CD4-positive, CD25-positive, alpha-beta regulatory T cell (primary cell): ENCODE results near the gene TAAR9. TPM values are rescaled to one million over a fixed set of nuclear protein-coding genes. Genes with fewer than 3 reads are reported as not detected.
A peak's percentile ranks its signal among the peaks of the same experiment; 100 is the strongest.

Experiments used
- ATAC-seq, 2 donors: fragments of 150-1000 bp; cut with Tn5 transposase; one replicate each; pipeline ENCODE4 v1.10.0; 2021; ENCODE audit warnings: low read depth in 2 of 2, moderate number of reproducible peaks in 2 of 2, moderate library complexity in 1 of 2
- DNase-seq, 3 donors: peaks; one replicate each; pipeline versions ENCODE4 v3.0.0 to v3.0.0-alpha.2; 2012 to 2022; ENCODE audit warnings: mixed read lengths in 1 of 3
- H3K27ac ChIP-seq: one replicate; pipeline ENCODE4 v1.7.0; 2013; ENCODE audit warnings: mild to moderate bottlenecking, low read length; ENCODE audit not compliant: insufficient read depth, poor library complexity, severe bottlenecking
- H3K27me3 ChIP-seq: one replicate; pipeline ENCODE4 v1.7.0; 2013; ENCODE audit warnings: low read length; ENCODE audit not compliant: control insufficient read depth, insufficient read depth
- H3K36me3 ChIP-seq: one replicate; pipeline ENCODE4 v1.7.0; 2013; ENCODE audit warnings: mild to moderate bottlenecking, low read length, moderate library complexity; ENCODE audit not compliant: control insufficient read depth, insufficient read depth
- H3K4me1 ChIP-seq: 2 replicates; pipeline ENCODE4 v1.7.0; 2013; ENCODE audit warnings: mild to moderate bottlenecking, low read length; ENCODE audit not compliant: insufficient read depth, control insufficient read depth, poor library complexity, severe bottlenecking
- H3K4me3 ChIP-seq: one replicate; pipeline ENCODE4 v1.7.0; 2013; ENCODE audit warnings: low read depth, mild to moderate bottlenecking, low read length, moderate library complexity
- H3K9me3 ChIP-seq, 2 experiments: 1 replicate in 1 of 2; 2 replicates in 1 of 2; pipeline ENCODE4 v1.7.0; 2013; ENCODE audit warnings: low read length in 2 of 2, mild to moderate bottlenecking in 1 of 2, moderate library complexity in 1 of 2; ENCODE audit not compliant: control insufficient read depth in 2 of 2
- H3K27ac Mint-ChIP-seq, 3 donors: one replicate each; pipeline ENCODE4 v1.8.0; 2020 to 2022; ENCODE audit warnings: mild to moderate bottlenecking in 3 of 3, mixed read lengths in 3 of 3, moderate library complexity in 2 of 3
- H3K27me3 Mint-ChIP-seq: one replicate; pipeline ENCODE4 v1.8.0; 2022; ENCODE audit warnings: mild to moderate bottlenecking, mixed read lengths
- H3K36me3 Mint-ChIP-seq: one replicate; pipeline ENCODE4 v1.8.0; 2020; ENCODE audit warnings: mixed read lengths
- H3K4me1 Mint-ChIP-seq, 4 donors: one replicate each; pipeline ENCODE4 v1.8.0; 2020 to 2022; ENCODE audit warnings: mixed read lengths in 4 of 4, mild to moderate bottlenecking in 1 of 4
- H3K4me3 Mint-ChIP-seq, 4 donors: one replicate each; pipeline ENCODE4 v1.8.0; 2020 to 2022; ENCODE audit warnings: mild to moderate bottlenecking in 4 of 4, mixed read lengths in 4 of 4, moderate library complexity in 3 of 4
- H3K9me3 Mint-ChIP-seq, 7 donors: one replicate each; pipeline ENCODE4 v1.8.0; 2020 to 2022; ENCODE audit warnings: mixed read lengths in 7 of 7, mild to moderate bottlenecking in 3 of 7, moderate library complexity in 2 of 7
- polyA plus RNA-seq, 4 donors: library from polyadenylated mRNA; unstranded; fragments of 300-500 nt; fragmentation: Illumina TruSeq; gene quantifications; one replicate each; pipeline ENCODE4 v1.2.3, GENCODE V29; 2021
- total RNA-seq: library from RNA; stranded (reverse); gene quantifications from one replicate; pipeline ENCODE4 v1.2.3, GENCODE V29; 2022

The TAAR9 gene
- total and polyA plus RNA-seq, 5 donors from 2014 or later = not detected

- peak overlapping the region; percentile 17 to 68 (median 44) for H3K4me3 Mint-ChIP-seq
- no peak for ATAC-seq
- Histone ChIP-seq H3K4me3 (peak overlapping the region; percentile 45), H3K4me1 (peaks cover 35% of the 10 kb centered on the region), H3K27ac (peak overlapping the region; percentile 48), H3K36me3 (peaks cover 32% of the 10 kb centered on the region), H3K27me3 (no peaks in the 10 kb centered on the region), H3K9me3 (no peaks in the 10 kb centered on the region)
- peaks cover 45% of the 10 kb centered on the region for H3K36me3 Mint-ChIP-seq
- H3K27ac Mint-ChIP-seq = peak overlapping the region in 2 of 3 donors; percentile 2 to 34
- H3K9me3 Mint-ChIP-seq = peaks cover 0 to 4% (median 2%) of the 10 kb centered on the region in 7 donors
- DNase-seq = peak in 1 of 3 donors; percentile 54
- H3K4me1 Mint-ChIP-seq = peaks cover 22 to 59% (median 45%) of the 10 kb centered on the region in 4 donors
- H3K27me3 Mint-ChIP-seq = no peaks in the 10 kb centered on the region
These were observed 42.4 kb upstream of the TAAR9 start for GRCh38 chr6:132495604-132496079.

DNA sequence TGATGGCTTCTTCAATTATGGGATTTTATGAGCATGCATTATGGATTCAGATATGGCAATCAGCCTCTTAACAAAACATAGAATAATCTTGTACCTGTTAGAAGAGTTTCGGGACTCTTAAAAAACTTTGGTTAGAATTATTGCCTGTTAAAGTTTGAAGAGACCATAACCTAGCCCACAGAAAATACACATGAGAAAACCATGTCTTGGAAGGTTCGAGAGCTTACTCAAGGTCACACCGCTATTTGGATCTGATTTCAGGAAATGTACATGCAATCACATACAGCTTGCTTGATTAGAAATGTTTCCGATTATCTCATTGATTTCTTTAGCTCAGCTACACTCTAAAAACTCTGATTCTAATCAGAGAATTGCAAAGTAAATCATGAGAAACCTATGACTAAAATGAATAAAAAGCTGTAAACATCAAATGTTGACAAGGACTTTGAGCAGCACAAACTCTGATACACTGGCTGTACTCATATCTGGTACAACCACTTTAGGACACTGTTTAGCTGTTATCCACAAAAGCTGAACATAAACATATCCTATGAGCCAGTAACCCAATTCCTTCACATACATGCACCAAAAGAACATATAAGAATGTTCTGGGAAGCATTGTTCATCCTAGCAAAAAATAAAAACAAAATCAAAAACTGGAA is 41.4 kb upstream of the TAAR9 start:
- Mint-ChIP-seq H3K27ac (peak overlapping the region in 2 of 3 donors; percentile 34 to 61), H3K4me3 (peak overlapping the region in 2 of 4 donors; percentile 12 to 55), H3K9me3 (peaks cover 0 to 4% (median 2%) of the 10 kb centered on the region in 7 donors), H3K27me3 (no peaks in the 10 kb centered on the region), H3K36me3 (peaks cover 50% of the 10 kb centered on the region), H3K4me1 (peaks cover 22 to 64% (median 47%) of the 10 kb centered on the region in 4 donors)
- Histone ChIP-seq H3K27ac (peak overlapping the region; percentile 48), H3K27me3 (no peaks in the 10 kb centered on the region), H3K4me1 (peaks cover 26% of the 10 kb centered on the region), H3K36me3 (peaks cover 39% of the 10 kb centered on the region), H3K4me3 (peak overlapping the region; percentile 1), H3K9me3 (no peaks in the 10 kb centered on the region)
- no peak for ATAC-seq
- DNase-seq = no peak

GRCh38 chr6:132498638-132499037 is 39.4 kb upstream of the TAAR9 start:
- Mint-ChIP-seq H3K4me3 (peak overlapping the region in 1 of 4 donors; percentile 23), H3K27me3 (no peaks in the 10 kb centered on the region), H3K27ac (peak overlapping the region in 2 of 3 donors; percentile 32 to 42), H3K4me1 (peaks cover 25 to 67% (median 48%) of the 10 kb centered on the region in 4 donors), H3K9me3 (peaks cover 0 to 4% (median under 1%) of the 10 kb centered on the region in 7 donors), H3K36me3 (peaks cover 51% of the 10 kb centered on the region)
- ATAC-seq (no peak), DNase-seq (no peak)
- Histone ChIP-seq H3K9me3 (no peaks in the 10 kb centered on the region), H3K4me1 (peaks cover 23% of the 10 kb centered on the region), H3K27me3 (no peaks in the 10 kb centered on the region), H3K4me3 (no peak overlapping the region), H3K27ac (no peak overlapping the region), H3K36me3 (peaks cover 46% of the 10 kb centered on the region)

DNA sequence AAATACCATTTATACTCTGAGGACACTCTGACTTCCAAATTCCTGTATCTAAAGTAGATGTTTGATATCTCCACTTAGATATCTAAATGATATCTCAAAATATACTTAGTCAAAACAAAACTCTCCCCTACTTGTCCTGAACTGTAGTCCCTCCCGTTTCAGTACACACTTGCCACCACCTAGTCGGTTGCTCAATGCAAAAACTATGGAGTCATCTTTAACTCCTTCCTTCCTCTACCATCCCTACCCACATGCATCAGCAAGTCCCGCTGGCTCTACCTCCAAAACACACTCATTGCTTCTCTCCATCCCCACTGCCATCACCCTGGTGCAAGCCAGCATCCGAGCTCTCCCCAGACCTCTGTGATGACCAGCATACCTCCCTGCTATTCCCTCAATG is 38.3 kb upstream of the TAAR9 start:
- H3K36me3 Mint-ChIP-seq = peaks cover 42% of the 10 kb centered on the region
- H3K27ac ChIP-seq = no peak overlapping the region
- peaks cover 30 to 72% (median 52%) of the 10 kb centered on the region in 4 donors for H3K4me1 Mint-ChIP-seq
- peaks cover 0 to 2% (median 0%) of the 10 kb centered on the region in 7 donors for H3K9me3 Mint-ChIP-seq
- H3K4me3 ChIP-seq = no peak overlapping the region
- ATAC-seq (no peak), DNase-seq (no peak)
- H3K27me3 ChIP-seq = no peaks in the 10 kb centered on the region
- no peaks in the 10 kb centered on the region for H3K9me3 ChIP-seq
- H3K27ac Mint-ChIP-seq = peak overlapping the region; percentile 11 to 85 (median 52)
- H3K4me1 ChIP-seq = peaks cover 19% of the 10 kb centered on the region
- H3K27me3 Mint-ChIP-seq = no peaks in the 10 kb centered on the region
- peak overlapping the region in 2 of 4 donors; percentile 17 to 30 for H3K4me3 Mint-ChIP-seq
- peaks cover 46% of the 10 kb centered on the region for H3K36me3 ChIP-seq

DNA sequence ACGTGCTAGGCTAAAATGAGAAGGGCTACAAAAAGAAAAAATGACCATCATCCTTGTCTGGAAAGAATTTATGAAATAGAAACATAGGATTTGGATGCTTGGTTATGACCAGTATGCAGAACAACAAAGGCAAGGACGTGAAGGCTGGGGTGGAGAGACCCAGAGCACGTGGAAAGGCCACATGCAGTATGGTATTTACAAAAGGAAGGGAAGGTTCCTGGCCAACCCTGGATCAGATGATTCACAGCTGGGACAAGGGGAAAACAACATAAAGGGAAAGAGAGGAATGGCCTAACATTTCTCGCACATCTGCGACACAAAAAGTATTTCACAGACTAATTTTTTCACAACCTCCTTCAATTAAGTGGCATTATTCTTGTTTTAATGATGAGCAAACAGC is 33.3 kb upstream of the TAAR9 start:
- no peak overlapping the region for H3K4me3 Mint-ChIP-seq
- H3K27ac Mint-ChIP-seq = no peak overlapping the region
- no peaks in the 10 kb centered on the region for H3K9me3 Mint-ChIP-seq
- H3K27ac ChIP-seq = no peak overlapping the region
- no peaks in the 10 kb centered on the region for H3K9me3 ChIP-seq
- H3K27me3 ChIP-seq = no peaks in the 10 kb centered on the region
- ATAC-seq (no peak), DNase-seq (no peak)
- peaks cover 7% of the 10 kb centered on the region for H3K4me1 ChIP-seq
- peaks cover 30% of the 10 kb centered on the region for H3K36me3 ChIP-seq
- H3K27me3 Mint-ChIP-seq = no peaks in the 10 kb centered on the region
- peaks cover 28 to 72% (median 47%) of the 10 kb centered on the region in 4 donors for H3K4me1 Mint-ChIP-seq
- H3K36me3 Mint-ChIP-seq = peaks cover 32% of the 10 kb centered on the region
- no peak overlapping the region for H3K4me3 ChIP-seq

DNA sequence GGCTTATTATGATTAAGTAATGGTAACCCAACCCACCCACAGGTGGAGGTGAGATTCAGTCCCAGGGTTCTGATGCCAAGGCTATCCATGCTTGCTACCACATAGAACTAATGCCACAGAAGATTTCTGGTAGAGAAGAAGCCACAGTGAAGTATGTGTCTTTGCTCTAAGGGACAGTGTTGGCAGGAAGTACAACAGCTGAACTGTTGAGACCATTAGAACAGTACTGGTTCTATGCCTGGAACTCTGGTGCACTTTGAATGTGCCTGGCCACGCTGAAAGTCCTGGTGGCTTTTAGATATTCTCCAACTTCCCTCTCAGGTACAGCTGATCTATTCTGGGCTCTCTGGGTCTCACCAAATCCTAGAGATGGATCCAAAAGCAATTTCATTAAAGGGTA is 32.9 kb upstream of the TAAR9 start:
- no peaks in the 10 kb centered on the region for H3K27me3 ChIP-seq
- no peak overlapping the region for H3K4me3 Mint-ChIP-seq
- H3K4me1 ChIP-seq = peaks cover 6% of the 10 kb centered on the region
- no peaks in the 10 kb centered on the region for H3K9me3 ChIP-seq
- H3K27ac Mint-ChIP-seq = no peak overlapping the region
- peaks cover 27% of the 10 kb centered on the region for H3K36me3 ChIP-seq
- H3K27me3 Mint-ChIP-seq = no peaks in the 10 kb centered on the region
- peaks cover 28 to 70% (median 45%) of the 10 kb centered on the region in 4 donors for H3K4me1 Mint-ChIP-seq
- H3K9me3 Mint-ChIP-seq = no peaks in the 10 kb centered on the region
- no peak for ATAC-seq
- peaks cover 28% of the 10 kb centered on the region for H3K36me3 Mint-ChIP-seq
- DNase-seq = no peak
- H3K27ac ChIP-seq = no peak overlapping the region
- H3K4me3 ChIP-seq = no peak overlapping the region

GRCh38 chr6:132506461-132506860 is 31.6 kb upstream of the TAAR9 start:
- Mint-ChIP-seq H3K9me3 (no peaks in the 10 kb centered on the region), H3K4me1 (peaks cover 30 to 73% (median 49%) of the 10 kb centered on the region in 4 donors), H3K4me3 (peak overlapping the region in 1 of 4 donors; percentile 3), H3K36me3 (peaks cover 20% of the 10 kb centered on the region), H3K27me3 (no peaks in the 10 kb centered on the region), H3K27ac (no peak overlapping the region)
- H3K4me1 ChIP-seq = peaks cover 17% of the 10 kb centered on the region
- H3K27ac ChIP-seq = no peak overlapping the region
- ATAC-seq = no peak
- DNase-seq = no peak
- no peaks in the 10 kb centered on the region for H3K9me3 ChIP-seq
- peaks cover 17% of the 10 kb centered on the region for H3K36me3 ChIP-seq
- H3K27me3 ChIP-seq = no peaks in the 10 kb centered on the region
- H3K4me3 ChIP-seq = no peak overlapping the region
